HG03066 (cell line): Measurements from ENCODE around the gene CYP8B1.
"Not testable (repeated sequence)": the region's sequence is repeated elsewhere in the genome, so short reads cannot be mapped to it uniquely, and the experiment has no call there.

Experiments used
- ATAC-seq: cut with Tn5 transposase; IDR thresholded peaks from one replicate; pipeline ENCODE4 v1.9.1; 2021; ENCODE audit warnings: low read depth; ENCODE audit not compliant: unreplicated experiment

CYP8B1 gene

GRCh38 chr3:42887084-42887483 is 11.4 kb upstream of the CYP8B1 start:
- ATAC-seq = no peak

GRCh38 chr3:42886294-42886822 is 10.7 kb upstream of the CYP8B1 start:
- ATAC-seq = no peak

GRCh38 chr3:42884324-42884723 is 8.6 kb upstream of the CYP8B1 start:
- ATAC-seq = no peak

- not testable (repeated sequence) for ATAC-seq
Observed at GRCh38 chr3:42883251-42883930, 7.7 kb upstream of the CYP8B1 start.

- peak; percentile 97 for ATAC-seq
Observed at GRCh38 chr3:42880601-42881451, 5.1 kb upstream of the CYP8B1 start.

- no peak for ATAC-seq
Observed at GRCh38 chr3:42880183-42880582, 4.5 kb upstream of the CYP8B1 start.

GRCh38 chr3:42877881-42878280 is 2.2 kb upstream of the CYP8B1 start:
- ATAC-seq = no peak

GRCh38 chr3:42876940-42877720 is 1.5 kb upstream of the CYP8B1 start:
- no peak for ATAC-seq

GRCh38 chr3:42876401-42876800 is 722 bp upstream of the CYP8B1 start:
- no peak for ATAC-seq

- no peak for ATAC-seq
Observed at GRCh38 chr3:42874749-42875148, 930 bp downstream of the CYP8B1 start.

- no peak for ATAC-seq
Observed at GRCh38 chr3:42873221-42873982, 2.3 kb downstream of the CYP8B1 start.

- ATAC-seq = no peak
Observed at GRCh38 chr3:42872718-42873117, 3.0 kb downstream of the CYP8B1 start.

- ATAC-seq = no peak
Observed at GRCh38 chr3:42871592-42872196, 4.0 kb downstream of the CYP8B1 start.

- no peak for ATAC-seq
Observed at GRCh38 chr3:42868841-42869240, 6.8 kb downstream of the CYP8B1 start.

- no peak for ATAC-seq
Observed at GRCh38 chr3:42867138-42867537, 8.5 kb downstream of the CYP8B1 start.

- no peak for ATAC-seq
Observed at GRCh38 chr3:42865256-42865655, 10.4 kb downstream of the CYP8B1 start.

GRCh38 chr3:42864321-42864950 is 11.2 kb downstream of the CYP8B1 start:
- ATAC-seq = no peak

GRCh38 chr3:42856544-42856943 is 19.1 kb downstream of the CYP8B1 start:
- no peak for ATAC-seq
